GM19397 (cell line): ENCODE results near the gene KDM6A.

Experiments used
- ATAC-seq: cut with Tn5 transposase; IDR thresholded peaks from one replicate; pipeline ENCODE4 v1.9.1; 2021; ENCODE audit warnings: mild to moderate bottlenecking, moderate library complexity; ENCODE audit not compliant: unreplicated experiment

The KDM6A gene

DNA sequence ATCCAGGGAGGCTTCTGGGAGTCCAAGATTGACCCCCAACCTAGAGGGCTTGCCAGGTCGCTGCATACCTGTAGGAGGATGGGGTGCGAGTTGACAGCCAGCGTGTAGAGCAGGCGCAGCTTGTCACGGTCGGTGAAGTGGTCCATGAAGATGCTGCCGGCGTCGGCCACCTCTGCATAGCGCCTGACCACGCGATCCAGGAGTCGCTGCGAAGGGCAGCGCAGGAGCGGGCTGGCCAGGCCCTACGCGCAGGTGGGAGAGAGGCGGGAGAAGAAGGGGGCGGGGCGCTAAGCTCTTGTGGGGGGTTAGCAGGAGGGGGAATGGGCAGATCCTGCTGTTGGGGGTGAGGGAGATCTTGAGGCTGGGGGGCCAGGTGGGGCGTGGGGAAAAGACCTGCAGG lies 284.7 kb downstream of the KDM6A start:
- no peak for ATAC-seq
